HepG2 (cell line): ENCODE data around the gene SPAG9. TPM values are rescaled to one million over a fixed set of nuclear protein-coding genes. Genes with fewer than 3 reads are reported as not detected.

Experiments used
- AHR ChIP-seq: IDR thresholded peaks from 2 replicates; pipeline ENCODE4 v1.6.1; 2018; ENCODE audit warnings: missing genetic modification reagents, missing compliant biosample characterization
- GATA4 ChIP-seq: sonication (generic); IDR thresholded peaks from 2 replicates; pipeline ENCODE4 v1.6.1; 2016; ENCODE audit warnings: antibody characterized with exemption, low read depth, borderline replicate concordance
- HOXD1 ChIP-seq: sonication (generic); formaldehyde crosslinking; IDR thresholded peaks from 2 replicates; pipeline ENCODE4 v1.5.0; 2020; ENCODE audit warnings: missing genetic modification reagents
- KDM3A ChIP-seq: IDR thresholded peaks from 2 replicates; pipeline ENCODE4 v1.6.1; 2018; ENCODE audit warnings: low read depth, missing compliant biosample characterization
- MTF2 ChIP-seq: sonication (generic); formaldehyde crosslinking; IDR thresholded peaks from 2 replicates; pipeline ENCODE4 v1.5.0; 2020; ENCODE audit warnings: missing genetic modification reagents, borderline replicate concordance
- NFKB2 ChIP-seq: sonication (generic); formaldehyde crosslinking; IDR thresholded peaks from 2 replicates; pipeline ENCODE4 v1.4.0; 2020; ENCODE audit warnings: missing genetic modification reagents, borderline replicate concordance
- SP5 ChIP-seq: IDR thresholded peaks from 2 replicates; pipeline ENCODE4 v1.6.1; 2016; ENCODE audit warnings: low read depth, borderline replicate concordance
- TOPORS ChIP-seq: sonication (generic); formaldehyde crosslinking; IDR thresholded peaks from 2 replicates; pipeline ENCODE4 v1.8.0; 2023; ENCODE audit warnings: mild to moderate bottlenecking, missing genetic modification reagents
- ZMYM2 ChIP-seq: sonication (generic); formaldehyde crosslinking; IDR thresholded peaks from 2 replicates; pipeline ENCODE4 v1.8.0; 2022; ENCODE audit warnings: mild to moderate bottlenecking, missing genetic modification reagents
- ZNF17 ChIP-seq: sonication (generic); formaldehyde crosslinking; IDR thresholded peaks from 2 replicates; pipeline ENCODE4 v1.5.0; 2020; ENCODE audit warnings: mild to moderate bottlenecking, missing genetic modification reagents
- ZNF468 ChIP-seq: sonication (generic); formaldehyde crosslinking; IDR thresholded peaks from 2 replicates; pipeline ENCODE4 v1.8.0; 2022; ENCODE audit warnings: mild to moderate bottlenecking, moderate library complexity, missing genetic modification reagents
- ZNF737 ChIP-seq: sonication (generic); formaldehyde crosslinking; IDR thresholded peaks from 2 replicates; pipeline ENCODE4 v1.5.0; 2020; ENCODE audit warnings: missing genetic modification reagents, mild to moderate bottlenecking, borderline replicate concordance
- polyA plus RNA-seq, 8 experiments: library from polyadenylated mRNA; depleted of rRNA in 3 of 8; stranded (reverse) in 7 of 8; unstranded in 1 of 8; fragments of >200 nt; fragmentation: Illumina TruSeq in 4 of 8; extraction: Trizol in 4 of 8; gene quantifications; 2 replicates each; pipeline versions ENCODE4 v1.2.1 to v1.2.3, GENCODE V29; 2011 to 2016; ENCODE audit warnings: low read depth in 4 of 8, missing spikeins in 1 of 8, mixed read lengths in 1 of 8; ENCODE audit not compliant: insufficient read depth in 1 of 8
- total RNA-seq, 5 experiments: library from RNA; depleted of rRNA; stranded (reverse); fragments of >200 nt; fragmentation: Illumina TruSeq; extraction: Trizol; gene quantifications; 2 replicates each; pipeline ENCODE4 v1.2.3, GENCODE V29; 2016; ENCODE audit warnings: low read depth in 1 of 5
- TF ChIP-seq, protein P1 (sequence below): sonication (generic); formaldehyde crosslinking; conservative IDR thresholded peaks from 2 replicates; pipeline ENCODE4 v1.5.0; 2020; ENCODE audit warnings: missing genetic modification reagents
- TF ChIP-seq, protein P2 (sequence below): sonication (generic); formaldehyde crosslinking; IDR thresholded peaks from 2 replicates; pipeline ENCODE4 v1.9.0; 2021; ENCODE audit warnings: missing genetic modification reagents, mild to moderate bottlenecking, borderline replicate concordance
- TF ChIP-seq, protein P3 (sequence below): sonication (generic); formaldehyde crosslinking; IDR thresholded peaks from 2 replicates; pipeline ENCODE4 v1.5.1; 2020; ENCODE audit warnings: mild to moderate bottlenecking, moderate library complexity, missing genetic modification reagents
- TF ChIP-seq, protein P4 (sequence below): sonication (generic); formaldehyde crosslinking; IDR thresholded peaks from 2 replicates; pipeline ENCODE4 v1.8.1; 2023; ENCODE audit warnings: missing genetic modification reagents, mild to moderate bottlenecking, borderline replicate concordance
- TF ChIP-seq, protein P5 (sequence below): sonication (generic); formaldehyde crosslinking; IDR thresholded peaks from 2 replicates; pipeline ENCODE4 v1.4.0; 2020; ENCODE audit warnings: missing genetic modification reagents

The SPAG9 gene
- total and polyA plus RNA-seq, 2 of the 13 experiments (the other 11 are each of a cell fraction or from before 2014, with no cell fraction given), result 43.2 to 78.6 TPM

DNA sequence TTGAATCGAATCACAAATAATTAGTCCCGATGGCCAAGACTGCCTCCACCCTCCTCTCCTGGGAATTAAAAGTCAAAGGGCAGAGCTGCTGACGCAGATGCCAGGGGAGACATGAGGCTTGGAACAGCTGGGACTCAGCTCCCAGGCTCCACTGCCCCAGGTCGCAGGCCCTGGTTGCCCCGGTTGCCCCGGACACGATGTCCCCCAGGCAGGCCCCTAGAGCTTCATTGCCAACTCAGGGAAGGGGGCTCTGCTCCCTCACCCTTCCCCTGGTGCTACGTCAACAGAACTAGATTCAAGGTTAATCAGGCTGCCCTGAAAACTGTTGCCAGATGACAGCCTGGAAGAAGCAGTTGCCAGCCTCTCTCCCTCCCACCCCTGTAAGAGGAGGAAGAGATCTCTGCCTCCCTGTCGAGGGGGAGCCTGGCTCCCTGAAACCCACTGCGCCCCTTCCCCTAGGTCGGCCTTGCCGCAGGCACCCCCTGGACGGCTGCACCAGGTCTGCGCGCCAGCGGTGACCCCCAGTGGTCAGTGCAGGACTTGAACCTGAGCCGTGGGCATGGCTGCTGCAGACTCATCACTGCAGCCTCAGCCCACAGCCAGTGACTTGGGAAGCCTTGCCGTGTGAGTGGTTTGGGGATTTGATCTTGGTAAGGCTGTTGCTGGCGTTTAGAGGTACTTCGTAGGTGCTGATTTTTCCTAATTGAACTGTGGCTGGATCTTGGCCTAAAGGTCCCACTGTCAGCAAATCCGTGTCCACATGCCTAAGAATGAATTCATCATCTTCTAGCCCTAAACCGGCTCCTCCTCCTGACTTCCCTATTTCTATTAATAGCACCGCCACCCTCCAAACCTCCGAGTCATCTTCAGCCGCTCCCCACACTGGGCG is 170.4 kb downstream of the SPAG9 start (continued):
- 0 out of 2 replicates have a peak, but pooled peaks have one; percentile 22 for TF ChIP-seq HOXD1
- TF ChIP-seq TOPORS (CRISPR knock-in tag), result no peak
- no peak; the same call in 1 of the 2 replicates for TF ChIP-seq ZMYM2
- no peak for TF ChIP-seq GATA4
- TF ChIP-seq ZNF17, result no peak
- 0 out of 2 replicates have a peak, but pooled peaks have one; percentile 22 for TF ChIP-seq SP5
- 0 out of 2 replicates have a peak, but pooled peaks have one; percentile 75 for TF ChIP-seq AHR
- TF ChIP-seq, protein P1, sequence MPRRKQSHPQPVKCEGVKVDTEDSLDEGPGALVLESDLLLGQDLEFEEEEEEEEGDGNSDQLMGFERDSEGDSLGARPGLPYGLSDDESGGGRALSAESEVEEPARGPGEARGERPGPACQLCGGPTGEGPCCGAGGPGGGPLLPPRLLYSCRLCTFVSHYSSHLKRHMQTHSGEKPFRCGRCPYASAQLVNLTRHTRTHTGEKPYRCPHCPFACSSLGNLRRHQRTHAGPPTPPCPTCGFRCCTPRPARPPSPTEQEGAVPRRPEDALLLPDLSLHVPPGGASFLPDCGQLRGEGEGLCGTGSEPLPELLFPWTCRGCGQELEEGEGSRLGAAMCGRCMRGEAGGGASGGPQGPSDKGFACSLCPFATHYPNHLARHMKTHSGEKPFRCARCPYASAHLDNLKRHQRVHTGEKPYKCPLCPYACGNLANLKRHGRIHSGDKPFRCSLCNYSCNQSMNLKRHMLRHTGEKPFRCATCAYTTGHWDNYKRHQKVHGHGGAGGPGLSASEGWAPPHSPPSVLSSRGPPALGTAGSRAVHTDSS (CRISPR knock-in tag), result no peak
- TF ChIP-seq MTF2 (CRISPR knock-in tag), result no peak
- TF ChIP-seq, protein P2, sequence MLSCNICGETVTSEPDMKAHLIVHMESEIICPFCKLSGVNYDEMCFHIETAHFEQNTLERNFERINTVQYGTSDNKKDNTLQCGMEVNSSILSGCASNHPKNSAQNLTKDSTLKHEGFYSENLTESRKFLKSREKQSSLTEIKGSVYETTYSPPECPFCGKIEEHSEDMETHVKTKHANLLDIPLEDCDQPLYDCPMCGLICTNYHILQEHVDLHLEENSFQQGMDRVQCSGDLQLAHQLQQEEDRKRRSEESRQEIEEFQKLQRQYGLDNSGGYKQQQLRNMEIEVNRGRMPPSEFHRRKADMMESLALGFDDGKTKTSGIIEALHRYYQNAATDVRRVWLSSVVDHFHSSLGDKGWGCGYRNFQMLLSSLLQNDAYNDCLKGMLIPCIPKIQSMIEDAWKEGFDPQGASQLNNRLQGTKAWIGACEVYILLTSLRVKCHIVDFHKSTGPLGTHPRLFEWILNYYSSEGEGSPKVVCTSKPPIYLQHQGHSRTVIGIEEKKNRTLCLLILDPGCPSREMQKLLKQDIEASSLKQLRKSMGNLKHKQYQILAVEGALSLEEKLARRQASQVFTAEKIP (CRISPR knock-in tag), result no peak
- TF ChIP-seq, protein P3, sequence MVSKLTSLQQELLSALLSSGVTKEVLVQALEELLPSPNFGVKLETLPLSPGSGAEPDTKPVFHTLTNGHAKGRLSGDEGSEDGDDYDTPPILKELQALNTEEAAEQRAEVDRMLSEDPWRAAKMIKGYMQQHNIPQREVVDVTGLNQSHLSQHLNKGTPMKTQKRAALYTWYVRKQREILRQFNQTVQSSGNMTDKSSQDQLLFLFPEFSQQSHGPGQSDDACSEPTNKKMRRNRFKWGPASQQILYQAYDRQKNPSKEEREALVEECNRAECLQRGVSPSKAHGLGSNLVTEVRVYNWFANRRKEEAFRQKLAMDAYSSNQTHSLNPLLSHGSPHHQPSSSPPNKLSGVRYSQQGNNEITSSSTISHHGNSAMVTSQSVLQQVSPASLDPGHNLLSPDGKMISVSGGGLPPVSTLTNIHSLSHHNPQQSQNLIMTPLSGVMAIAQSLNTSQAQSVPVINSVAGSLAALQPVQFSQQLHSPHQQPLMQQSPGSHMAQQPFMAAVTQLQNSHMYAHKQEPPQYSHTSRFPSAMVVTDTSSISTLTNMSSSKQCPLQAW (CRISPR knock-in tag), result peak; percentile 90
- TF ChIP-seq NFKB2 (CRISPR knock-in tag), result peak; percentile 71; the same call in 1 of the 2 replicates
- TF ChIP-seq, protein P4, sequence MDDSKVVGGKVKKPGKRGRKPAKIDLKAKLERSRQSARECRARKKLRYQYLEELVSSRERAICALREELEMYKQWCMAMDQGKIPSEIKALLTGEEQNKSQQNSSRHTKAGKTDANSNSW (CRISPR knock-in tag), result peak; percentile 88
- TF ChIP-seq ZNF737 (CRISPR knock-in tag), result no peak
- TF ChIP-seq, protein P5, sequence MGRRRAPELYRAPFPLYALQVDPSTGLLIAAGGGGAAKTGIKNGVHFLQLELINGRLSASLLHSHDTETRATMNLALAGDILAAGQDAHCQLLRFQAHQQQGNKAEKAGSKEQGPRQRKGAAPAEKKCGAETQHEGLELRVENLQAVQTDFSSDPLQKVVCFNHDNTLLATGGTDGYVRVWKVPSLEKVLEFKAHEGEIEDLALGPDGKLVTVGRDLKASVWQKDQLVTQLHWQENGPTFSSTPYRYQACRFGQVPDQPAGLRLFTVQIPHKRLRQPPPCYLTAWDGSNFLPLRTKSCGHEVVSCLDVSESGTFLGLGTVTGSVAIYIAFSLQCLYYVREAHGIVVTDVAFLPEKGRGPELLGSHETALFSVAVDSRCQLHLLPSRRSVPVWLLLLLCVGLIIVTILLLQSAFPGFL (CRISPR knock-in tag), result no peak
- TF ChIP-seq KDM3A (CRISPR knock-in tag), result peak; percentile 99
- TF ChIP-seq ZNF468 (CRISPR knock-in tag), result no peak
